NCI-H446 (cell line): ENCODE results near the gene GAREM1.

ENCODE experiments used
- DNase-seq, 2 experiments: peaks; one replicate each; lab custom pipeline; 2025; lab: John Stamatoyannopoulos, UW

GAREM1 gene

GRCh38 chr18:32328379-32328778, 142.3 kb downstream of the GAREM1 start:
- no peak for DNase-seq

DNA sequence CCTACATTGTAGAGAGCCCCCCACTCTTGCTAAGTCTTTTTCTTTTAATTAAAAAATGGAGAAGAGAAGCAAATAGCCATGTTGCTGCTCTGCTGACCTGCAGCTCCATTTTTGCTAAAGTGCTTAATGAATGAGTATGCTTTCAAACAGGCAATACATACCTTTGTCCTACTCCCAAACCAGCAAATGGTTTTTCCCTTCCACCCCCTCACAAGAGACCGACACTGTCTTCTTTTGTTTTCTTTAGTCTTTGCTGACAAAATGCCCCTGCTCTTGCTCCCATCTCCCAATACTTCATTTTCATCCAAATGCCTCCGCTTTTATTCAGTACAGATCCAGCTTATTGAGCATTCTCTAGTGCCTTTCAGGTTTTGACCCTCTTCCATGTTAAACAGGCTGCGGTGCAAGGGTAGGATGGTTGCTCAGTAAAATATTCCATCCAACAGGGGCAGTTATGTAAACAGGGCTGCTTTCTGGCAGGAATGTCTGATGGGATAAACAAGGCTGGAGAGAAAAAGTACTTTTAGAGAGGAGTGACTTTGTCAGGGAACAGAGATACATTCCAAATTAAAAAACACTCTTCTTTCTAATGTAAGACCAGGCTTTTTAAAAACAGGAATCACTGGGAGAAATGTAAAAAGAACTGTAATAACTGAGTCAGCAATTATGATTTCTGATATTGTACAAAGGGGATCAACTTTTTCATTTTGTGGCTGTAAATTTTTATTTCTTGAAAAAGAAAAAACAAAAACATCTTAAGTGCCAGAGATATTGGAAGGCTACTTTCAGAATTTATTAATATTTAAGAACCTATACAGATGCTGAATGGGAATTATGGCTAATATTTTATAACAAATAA, 144.0 kb downstream of the GAREM1 start:
- DNase-seq: no peak

DNA sequence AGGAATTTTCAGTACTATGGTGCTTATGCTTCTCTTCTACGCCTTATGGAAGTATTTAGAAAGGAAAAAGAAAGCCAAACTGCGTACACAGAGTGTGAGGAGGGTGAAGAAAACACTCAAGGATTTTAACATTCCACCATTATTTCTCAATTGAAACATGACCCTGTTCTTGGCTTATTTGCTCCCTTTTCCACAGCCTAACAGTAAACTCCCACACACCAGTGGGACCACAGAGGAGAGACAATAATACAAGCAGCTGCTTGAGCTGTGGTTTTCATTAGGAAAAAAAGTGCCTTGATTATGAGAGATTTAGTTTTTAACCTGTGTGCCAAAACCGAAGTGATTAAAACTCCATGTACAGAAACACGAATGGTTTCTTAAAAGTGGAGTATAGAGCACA, 146.5 kb downstream of the GAREM1 start:
- DNase-seq: no peak

GRCh38 chr18:32321826-32322225, 148.9 kb downstream of the GAREM1 start:
- DNase-seq: no peak

DNA sequence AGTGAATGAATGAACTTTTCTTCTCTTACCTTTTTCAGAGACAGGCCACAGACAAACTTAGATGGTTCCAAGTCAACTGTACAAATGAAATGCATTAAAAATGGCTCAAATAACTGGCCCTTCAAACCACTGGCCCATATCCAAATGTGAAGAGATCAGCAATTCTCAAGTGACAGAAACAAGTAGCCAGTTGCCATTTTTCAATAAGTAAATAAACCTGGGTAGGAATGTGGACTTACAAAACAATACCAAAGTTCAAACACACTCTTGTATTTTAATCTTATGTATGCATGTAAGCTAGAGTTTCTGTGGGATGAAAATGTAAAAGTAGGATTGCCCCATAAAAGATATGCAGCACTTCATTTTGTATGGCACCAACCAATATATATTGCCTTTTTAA, 151.6 kb downstream of the GAREM1 start:
- no peak for DNase-seq

- no peak for DNase-seq
Observed at GRCh38 chr18:32318581-32318980, 152.1 kb downstream of the GAREM1 start.

DNA sequence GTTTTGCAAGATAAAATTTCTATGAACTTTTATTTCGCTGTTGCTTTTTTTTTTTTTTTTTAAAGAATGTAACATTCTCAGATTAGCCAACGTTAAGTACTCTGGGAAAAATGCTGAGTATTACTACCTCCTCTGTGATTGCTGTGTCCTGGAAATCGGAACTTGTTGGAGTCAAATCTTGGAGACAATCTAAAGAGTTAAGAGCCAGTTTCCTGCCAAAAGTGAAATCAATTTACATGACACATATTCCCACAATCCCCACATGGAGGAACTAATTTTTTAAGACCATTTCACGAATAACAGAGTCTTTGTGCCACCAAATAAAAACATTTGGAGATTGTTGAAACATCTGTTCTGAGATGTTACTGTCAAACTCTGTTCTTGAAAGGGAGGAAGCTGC, 153.0 kb downstream of the GAREM1 start:
- DNase-seq: no peak

GRCh38 chr18:32315881-32316280, 154.8 kb downstream of the GAREM1 start:
- no peak for DNase-seq

DNA sequence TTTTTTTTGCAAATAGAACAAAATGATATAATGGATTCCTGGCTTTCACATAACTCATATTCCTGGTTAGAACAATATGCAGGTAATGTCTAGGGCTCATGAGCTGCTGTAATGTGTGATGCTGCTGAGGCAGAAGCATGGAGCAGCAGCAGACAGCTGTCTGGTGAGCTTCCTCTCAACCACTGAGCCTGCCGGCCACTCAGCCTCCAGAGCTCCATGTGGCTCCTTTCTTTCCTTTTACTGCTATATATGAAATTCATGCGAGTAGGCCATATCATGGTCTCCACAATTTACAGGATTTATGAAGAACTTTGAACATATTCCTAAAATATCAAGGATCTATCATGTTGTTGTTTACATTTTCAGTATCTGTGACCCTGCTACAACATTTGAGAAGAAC, 159.9 kb downstream of the GAREM1 start:
- no peak for DNase-seq

DNA sequence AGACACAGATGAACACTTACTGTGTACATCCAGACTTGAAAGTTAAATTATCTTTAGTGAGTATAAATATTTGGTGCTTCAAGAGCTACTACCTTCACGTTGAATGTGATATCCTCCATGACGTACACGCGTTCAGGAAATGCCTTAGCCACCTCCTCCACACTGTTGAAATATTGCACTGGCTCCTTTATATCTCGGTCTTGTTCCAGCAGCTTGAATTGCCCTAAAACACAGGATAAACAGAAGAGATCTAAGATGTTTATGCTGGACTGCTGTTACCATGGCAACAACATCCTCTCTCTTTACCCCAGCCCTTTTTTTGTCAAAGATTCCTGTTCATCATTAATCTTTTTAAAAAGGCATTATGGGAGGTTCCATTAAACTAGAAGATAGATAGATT, 160.6 kb downstream of the GAREM1 start:
- no peak for DNase-seq

DNA sequence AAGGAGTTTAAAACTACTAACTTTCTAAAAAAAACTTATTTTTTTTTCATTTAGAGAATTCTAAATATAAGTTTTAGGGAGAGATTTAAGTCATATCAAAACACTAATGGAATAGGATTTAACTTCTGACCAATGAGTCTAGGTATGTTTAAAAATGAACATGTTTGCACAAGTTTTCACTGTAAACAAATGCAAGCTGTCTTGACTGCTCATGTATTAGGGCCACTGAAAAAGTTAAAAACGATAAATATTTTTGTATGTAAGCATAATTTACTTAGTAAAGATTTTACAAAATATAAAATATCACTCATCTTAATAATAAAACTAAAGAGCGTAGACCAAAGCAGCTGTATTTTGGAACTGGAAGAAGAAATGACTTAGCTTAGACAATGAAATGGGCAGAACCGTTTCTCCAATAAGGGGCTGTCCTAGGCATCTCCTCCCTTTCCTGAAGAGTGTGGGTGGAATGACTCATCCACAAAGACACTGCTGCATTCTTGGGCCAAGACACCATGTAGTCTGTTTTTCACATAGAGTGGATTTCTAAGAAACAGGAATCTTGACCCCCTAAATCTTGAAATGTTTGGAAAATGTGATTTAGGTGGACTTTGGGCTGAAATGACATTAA, 162.1 kb downstream of the GAREM1 start:
- DNase-seq: no peak

GRCh38 chr18:32303400-32303799, 167.3 kb downstream of the GAREM1 start:
- DNase-seq: no peak

DNA sequence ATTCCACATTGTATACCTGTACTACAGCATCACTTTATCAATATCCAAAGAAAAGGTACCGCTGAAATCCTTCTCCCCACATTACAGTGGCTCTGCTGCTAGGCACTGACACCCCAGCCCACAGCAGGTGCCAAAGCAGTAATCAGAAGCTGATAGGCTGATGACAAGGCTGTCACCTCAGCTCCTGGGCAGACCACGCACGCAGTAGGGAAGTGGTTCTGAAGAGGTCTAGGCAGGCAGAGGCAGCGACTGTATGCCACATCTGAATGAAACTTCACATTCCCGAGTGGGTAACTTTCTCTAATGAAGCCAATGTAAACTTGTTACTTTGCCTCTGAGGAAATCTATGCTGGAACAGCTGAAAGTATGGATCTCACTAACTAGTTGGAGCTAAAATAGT, 167.9 kb downstream of the GAREM1 start:
- DNase-seq: no peak

GRCh38 chr18:32301976-32302743, 168.5 kb downstream of the GAREM1 start:
- no peak for DNase-seq

- DNase-seq: no peak
Observed at GRCh38 chr18:32301361-32301760, 169.3 kb downstream of the GAREM1 start.

DNA sequence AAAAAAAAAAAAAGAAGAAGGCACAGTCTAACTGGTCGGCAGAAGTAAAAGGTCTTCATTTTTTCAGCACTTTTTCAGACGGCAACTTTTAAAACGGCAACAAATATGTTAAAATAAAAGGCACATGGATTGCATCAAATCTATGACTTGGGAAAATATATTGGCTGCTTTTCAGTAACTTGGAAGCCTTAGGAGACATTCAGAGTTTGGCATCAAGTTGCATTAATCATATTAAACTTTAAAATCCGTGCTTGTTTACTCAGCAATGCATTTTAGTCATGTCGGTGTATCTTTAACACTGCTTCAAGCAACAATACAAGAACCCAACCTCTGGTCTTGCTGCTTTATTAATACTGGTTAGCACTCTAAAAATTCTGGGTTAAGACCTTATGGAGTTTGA, 169.8 kb downstream of the GAREM1 start:
- no peak for DNase-seq

GRCh38 chr18:32299484-32299883, 171.2 kb downstream of the GAREM1 start:
- no peak for DNase-seq

- DNase-seq: no peak
Observed at GRCh38 chr18:32298171-32298667, 172.5 kb downstream of the GAREM1 start.

GRCh38 chr18:32297579-32298170, 173.0 kb downstream of the GAREM1 start:
- DNase-seq: no peak

DNA sequence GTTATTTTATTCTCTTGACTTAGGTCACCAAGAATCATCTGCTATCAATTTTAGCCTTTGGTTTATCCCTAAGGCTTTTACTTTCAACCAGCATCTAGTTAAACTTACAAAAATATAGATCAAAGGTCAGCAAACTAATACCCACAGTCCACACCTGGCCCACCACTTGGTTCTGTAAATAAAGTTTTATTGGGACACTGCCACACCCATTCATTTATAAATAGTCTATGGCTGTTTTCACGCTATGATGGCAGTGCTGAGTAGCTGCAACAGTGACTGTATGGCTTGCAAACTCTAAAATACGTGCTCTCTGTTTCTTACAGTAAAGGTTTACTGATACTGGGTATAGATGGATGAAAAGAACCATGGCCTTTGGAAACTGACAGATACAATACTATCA, 173.8 kb downstream of the GAREM1 start:
- DNase-seq: no peak

GRCh38 chr18:32295604-32296003, 175.1 kb downstream of the GAREM1 start:
- no peak for DNase-seq

GRCh38 chr18:32293107-32293506, 177.6 kb downstream of the GAREM1 start:
- DNase-seq: no peak
